Tibial nerve (tissue), 4 donors: ENCODE measurements around the gene SLC4A1AP. TPM values are rescaled to one million over a fixed set of nuclear protein-coding genes. Genes with fewer than 3 reads are reported as not detected.
A peak's percentile ranks its signal among the peaks of the same experiment; 100 is the strongest.

ENCODE experiments used
- DNase-seq, 2 donors: peaks; one replicate each; pipeline ENCODE4 v3.0.0-alpha.2; 2019; ENCODE audit warnings: low spot score in 2 of 2
- H3K27ac ChIP-seq, 4 donors: fragments of 200-600 bp; sonication (generic) in 3 of 4; one replicate each; pipeline ENCODE4 v1.5.1; 2017 to 2019; ENCODE audit warnings: mild to moderate bottlenecking in 1 of 4
- H3K27me3 ChIP-seq, 2 donors: fragments of 200-600 bp; sonication (generic) in 1 of 2; one replicate each; pipeline versions ENCODE4 v1.5.1 to v1.6.0; 2017 to 2019
- H3K36me3 ChIP-seq, 3 donors: fragments of 200-600 bp; sonication (generic); one replicate each; pipeline ENCODE4 v1.5.1; 2018 to 2019
- H3K4me1 ChIP-seq, 4 donors: fragments of 200-600 bp; sonication (generic) in 3 of 4; one replicate each; pipeline ENCODE4 v1.5.1; 2017 to 2019
- H3K4me3 ChIP-seq, 4 donors: fragments of 200-600 bp; sonication (generic) in 3 of 4; one replicate each; pipeline ENCODE4 v1.5.1; 2017 to 2019; ENCODE audit warnings: mild to moderate bottlenecking in 1 of 4, moderate library complexity in 1 of 4
- H3K9me3 ChIP-seq, 4 donors: fragments of 200-600 bp; sonication (generic) in 3 of 4; one replicate each; pipeline ENCODE4 v1.5.1; 2017 to 2019
- CTCF ChIP-seq, 5 experiments: fragments of 200-600 bp in 3 of 5; fragments of 450-650 bp in 2 of 5; sonication (generic) in 3 of 5; IDR thresholded peaks; one replicate each; pipeline ENCODE4 v1.5.1; 2016 to 2019; ENCODE audit warnings: antibody characterized with exemption in 5 of 5, mild to moderate bottlenecking in 3 of 5, moderate library complexity in 2 of 5
- EP300 ChIP-seq, 2 donors: sonication (generic); formaldehyde crosslinking; IDR thresholded peaks; one replicate each; pipeline ENCODE4 v1.6.1; 2017; ENCODE audit warnings: antibody characterized with exemption in 2 of 2, mild to moderate bottlenecking in 1 of 2
- POLR2A ChIP-seq, 2 donors: fragments of 450-650 bp; IDR thresholded peaks; one replicate each; pipeline ENCODE4 v1.6.1; 2017; ENCODE audit warnings: antibody characterized with exemption in 2 of 2, mild to moderate bottlenecking in 2 of 2, moderate library complexity in 2 of 2
- WGBS, 2 donors: methylation state at CpG; one replicate each; pipeline ENCODE4 v1.1.5; 2018; 5-methylcytosine and 5-hydroxymethylcytosine counted together
- total RNA-seq, 4 donors: library from RNA; depleted of rRNA; stranded (reverse); fragments of >200 nt; gene quantifications; one replicate each; pipeline ENCODE4 v1.1.0, GENCODE V29; 2016

The SLC4A1AP gene
- total RNA-seq, 4 donors from 2014 or later, result 22.9 to 31.2 (median 28.6) TPM

- Histone ChIP-seq H3K27ac (peak overlapping the region in 1 of 4 donors; percentile 18), H3K4me1 (peaks cover 0 to 48% (median 20%) of the 10 kb centered on the region in 4 donors), H3K4me3 (no peak overlapping the region), H3K9me3 (no peaks in the 10 kb centered on the region), H3K36me3 (no peaks in the 10 kb centered on the region), H3K27me3 (no peaks in the 10 kb centered on the region)
- WGBS, 2 donors, result 42 to 46% methylated on average over 7 of the region's 7 CpGs
- no peak for TF ChIP-seq POLR2A (IDR thresholded peaks at IDR 0.05)
- TF ChIP-seq CTCF (IDR thresholded peaks at IDR 0.05), result no peak
- TF ChIP-seq EP300 (IDR thresholded peaks at IDR 0.05), result peak in 1 of 2 donors; percentile 32
- DNase-seq, result no peak
Observed at GRCh38 chr2:27720004-27720551, 56.4 kb downstream of the SLC4A1AP start.

- no peaks in the 10 kb centered on the region for H3K27me3 ChIP-seq
- H3K36me3 ChIP-seq, result no peaks in the 10 kb centered on the region
- peak overlapping the region in 1 of 4 donors; percentile 93 for H3K27ac ChIP-seq
- no peak for DNase-seq
- no peaks in the 10 kb centered on the region for H3K9me3 ChIP-seq
- no peak for TF ChIP-seq EP300 (IDR thresholded peaks at IDR 0.05)
- TF ChIP-seq CTCF (IDR thresholded peaks at IDR 0.05), result no peak
- no peak for TF ChIP-seq POLR2A (IDR thresholded peaks at IDR 0.05)
- WGBS, 2 donors, result 73 to 80% methylated on average over 8 of the region's 8 CpGs
- no peak overlapping the region for H3K4me3 ChIP-seq
- H3K4me1 ChIP-seq, result peaks cover 0 to 44% (median 19%) of the 10 kb centered on the region in 4 donors
Observed at GRCh38 chr2:27721335-27721734, 57.6 kb downstream of the SLC4A1AP start.

GRCh38 chr2:27721884-27722485 lies 58.3 kb downstream of the SLC4A1AP start:
- peaks cover 0 to 38% (median 17%) of the 10 kb centered on the region in 4 donors for H3K4me1 ChIP-seq
- H3K27ac ChIP-seq, result peak overlapping the region in 2 of 4 donors; percentile 47 to 93
- no peaks in the 10 kb centered on the region for H3K9me3 ChIP-seq
- no peaks in the 10 kb centered on the region for H3K27me3 ChIP-seq
- H3K4me3 ChIP-seq, result no peak overlapping the region
- 85 to 86% methylated on average over 2 of the region's 2 CpGs for WGBS, 2 donors
- H3K36me3 ChIP-seq, result no peaks in the 10 kb centered on the region
- DNase-seq, result no peak
- no peak for TF ChIP-seq EP300 (IDR thresholded peaks at IDR 0.05)
- TF ChIP-seq CTCF (IDR thresholded peaks at IDR 0.05), result no peak
- no peak for TF ChIP-seq POLR2A (IDR thresholded peaks at IDR 0.05)

- Histone ChIP-seq H3K36me3 (no peaks in the 10 kb centered on the region), H3K9me3 (no peaks in the 10 kb centered on the region), H3K4me1 (peaks cover 0 to 39% (median 16%) of the 10 kb centered on the region in 4 donors), H3K27me3 (no peaks in the 10 kb centered on the region), H3K4me3 (no peak overlapping the region), H3K27ac (peak overlapping the region; percentile 72 to 95 (median 84))
- TF ChIP-seq EP300 (IDR thresholded peaks at IDR 0.05) (peak in 1 of 2 donors; percentile 63), CTCF (IDR thresholded peaks at IDR 0.05) (peak; percentile 74 to 93 (median 88)), POLR2A (IDR thresholded peaks at IDR 0.05) (no peak)
- DNase-seq, result peak; percentile 57 to 62
- WGBS, 2 donors, result 22 to 29% methylated on average over 7 to 11 of the region's 11 CpGs
Observed at GRCh38 chr2:27723372-27724144, 59.9 kb downstream of the SLC4A1AP start.

GRCh38 chr2:27724191-27724590 lies 60.5 kb downstream of the SLC4A1AP start:
- TF ChIP-seq POLR2A (IDR thresholded peaks at IDR 0.05) (no peak), EP300 (IDR thresholded peaks at IDR 0.05) (no peak), CTCF (IDR thresholded peaks at IDR 0.05) (no peak)
- Histone ChIP-seq H3K27me3 (no peaks in the 10 kb centered on the region), H3K4me1 (peaks cover 0 to 43% (median 16%) of the 10 kb centered on the region in 4 donors), H3K9me3 (no peaks in the 10 kb centered on the region), H3K4me3 (no peak overlapping the region), H3K36me3 (no peaks in the 10 kb centered on the region), H3K27ac (peak overlapping the region; percentile 72 to 95 (median 84))
- 44 to 45% methylated on average over 3 of the region's 3 CpGs for WGBS, 2 donors
- DNase-seq, result no peak
